GM18520 (cell line): ENCODE data around the gene MOB3B.

Experiments
- ATAC-seq: cut with Tn5 transposase; IDR thresholded peaks from one replicate; pipeline ENCODE4 v1.9.1; 2021; ENCODE audit not compliant: unreplicated experiment

MOB3B gene

DNA sequence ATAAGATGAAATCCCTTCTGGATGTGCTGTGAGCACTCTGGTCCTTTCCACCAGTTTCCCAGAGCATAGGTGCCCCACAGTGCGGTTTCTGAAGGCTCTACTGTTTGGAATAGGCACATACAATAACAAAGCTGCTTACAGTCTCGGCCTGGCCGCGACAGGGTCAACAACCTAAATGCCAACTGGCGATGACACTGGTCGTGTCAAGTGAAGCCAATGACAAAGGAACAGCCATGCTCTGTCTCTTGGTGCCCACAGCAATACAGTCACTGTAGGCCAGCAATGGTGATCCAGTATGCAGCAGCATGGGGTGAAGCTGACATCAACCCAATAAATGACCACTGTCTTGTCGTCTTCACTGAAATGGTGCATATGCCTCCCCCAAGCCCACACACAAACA lies 184.8 kb downstream of the MOB3B start:
- no peak for ATAC-seq

DNA sequence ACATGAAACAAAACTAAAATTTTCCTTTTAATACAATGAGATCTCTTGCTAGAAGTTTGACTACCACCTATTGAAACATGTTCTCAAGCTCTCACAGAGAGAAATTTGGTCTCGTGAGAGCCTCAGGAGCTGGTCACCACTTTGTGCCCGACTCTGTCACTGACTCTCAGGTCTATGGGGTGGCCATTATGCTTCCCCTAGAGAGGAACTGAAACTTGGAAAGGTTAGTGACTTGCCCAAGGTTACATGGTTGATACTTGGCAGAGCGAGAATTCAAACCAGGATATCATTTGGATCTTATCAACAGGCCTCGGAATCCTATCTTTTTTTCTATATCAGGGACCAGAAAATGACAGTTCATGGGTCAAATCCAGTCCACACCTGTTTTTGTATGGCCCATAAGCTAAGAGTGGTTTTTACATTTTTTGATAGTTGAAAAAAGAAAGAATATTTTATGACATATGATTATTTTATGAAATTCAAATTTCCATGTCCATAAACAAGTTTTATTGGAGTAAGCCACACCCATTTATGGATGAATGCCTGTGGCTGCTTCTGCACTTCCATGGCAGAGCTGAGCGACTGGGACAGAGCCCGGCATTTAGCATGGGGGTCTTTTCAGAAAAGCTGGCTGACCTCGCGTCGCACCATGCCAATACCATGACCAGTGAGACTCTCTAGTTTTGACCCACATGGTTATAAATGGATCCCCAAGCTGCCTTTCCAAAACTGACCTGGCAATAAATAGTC lies 187.9 kb downstream of the MOB3B start:
- ATAC-seq: no peak

- no peak for ATAC-seq
These were observed 188.6 kb downstream of the MOB3B start for GRCh38 chr9:27340961-27341511.

GRCh38 chr9:27340285-27340674 lies 189.3 kb downstream of the MOB3B start:
- no peak for ATAC-seq

DNA sequence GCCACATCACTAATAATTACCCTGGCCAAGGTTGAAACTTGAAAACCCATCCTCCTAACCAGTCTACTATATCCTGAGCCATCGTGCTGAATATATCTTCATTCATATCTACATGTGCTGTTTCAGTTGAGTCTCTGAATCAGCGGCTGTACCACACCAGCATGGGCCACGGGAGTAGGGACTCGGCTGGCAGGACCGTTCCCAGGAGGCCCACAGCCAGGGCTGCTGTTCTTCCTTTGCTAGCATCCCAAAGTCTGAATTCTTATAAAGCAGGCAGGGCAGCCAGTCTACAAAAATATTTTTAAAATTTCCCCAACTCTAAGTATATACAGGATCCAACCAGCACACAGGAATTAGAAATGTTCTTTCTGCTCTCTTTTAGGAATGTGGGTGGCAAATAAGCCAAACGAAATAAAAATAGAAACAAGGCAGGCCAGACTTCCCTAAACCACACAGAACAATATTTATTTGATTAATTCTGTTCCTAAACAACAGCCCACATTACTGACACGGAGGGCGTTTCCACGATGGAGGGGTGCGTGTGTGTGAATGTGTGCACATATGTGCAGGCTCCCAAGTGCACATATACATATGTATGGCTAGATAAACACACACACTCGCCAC lies 189.8 kb downstream of the MOB3B start:
- ATAC-seq: no peak

GRCh38 chr9:27338527-27338903 lies 191.1 kb downstream of the MOB3B start:
- ATAC-seq: no peak

DNA sequence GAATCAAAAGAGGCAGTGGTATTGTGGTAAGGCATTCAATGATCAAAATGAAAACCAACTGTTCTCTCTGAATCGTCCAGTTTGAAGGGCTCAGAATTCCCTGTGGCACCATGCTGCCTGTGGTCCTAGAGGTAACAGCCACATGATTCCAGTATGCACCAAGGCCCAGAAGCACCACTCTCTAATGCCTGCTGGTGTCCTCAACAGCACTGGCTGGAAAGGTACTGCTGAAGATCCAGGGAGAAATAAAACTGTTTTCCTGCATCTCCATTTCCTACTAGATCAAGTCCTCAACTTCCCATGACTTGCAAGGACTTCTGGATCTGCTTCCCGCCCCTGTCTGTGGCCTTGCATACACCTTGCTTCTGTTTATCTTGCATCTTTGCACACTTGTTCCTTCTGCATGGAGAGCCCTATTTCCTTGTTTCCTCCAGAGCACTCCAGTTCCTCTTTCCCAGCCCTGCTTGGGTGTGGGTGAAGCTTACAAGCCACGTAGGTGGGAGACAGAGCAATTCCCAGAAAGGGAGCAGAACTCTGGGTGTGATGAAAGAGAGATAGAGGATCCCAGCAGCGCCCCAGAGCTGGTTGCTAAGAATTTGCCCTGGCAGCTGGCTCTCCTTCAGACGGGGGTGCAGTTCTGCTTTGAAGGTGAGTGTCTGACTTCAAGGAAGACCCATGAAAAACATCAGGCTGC lies 191.6 kb downstream of the MOB3B start:
- ATAC-seq: no peak

- no peak for ATAC-seq
These were observed 192.4 kb downstream of the MOB3B start for GRCh38 chr9:27337236-27337635.

GRCh38 chr9:27336829-27337228 lies 192.8 kb downstream of the MOB3B start:
- no peak for ATAC-seq

DNA sequence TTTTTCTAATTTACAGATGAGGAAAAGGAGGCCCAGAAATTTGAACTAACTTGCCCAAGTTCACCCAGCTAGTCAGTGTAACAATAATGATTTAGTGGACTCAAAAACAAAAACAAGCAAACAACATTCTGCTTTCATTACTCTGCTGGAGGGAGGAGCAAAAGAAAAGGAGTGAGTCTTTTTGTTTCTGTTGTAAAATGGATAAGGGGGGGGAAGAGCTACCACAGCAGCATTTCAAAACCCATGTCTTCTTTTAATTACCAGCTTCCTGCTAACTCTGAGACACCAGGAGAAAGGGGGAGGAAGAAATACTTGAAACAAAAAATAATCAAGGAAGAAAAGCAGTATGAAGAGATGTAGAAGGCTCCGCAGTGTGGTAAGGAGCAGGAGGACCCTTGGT lies 193.5 kb downstream of the MOB3B start:
- no peak for ATAC-seq

DNA sequence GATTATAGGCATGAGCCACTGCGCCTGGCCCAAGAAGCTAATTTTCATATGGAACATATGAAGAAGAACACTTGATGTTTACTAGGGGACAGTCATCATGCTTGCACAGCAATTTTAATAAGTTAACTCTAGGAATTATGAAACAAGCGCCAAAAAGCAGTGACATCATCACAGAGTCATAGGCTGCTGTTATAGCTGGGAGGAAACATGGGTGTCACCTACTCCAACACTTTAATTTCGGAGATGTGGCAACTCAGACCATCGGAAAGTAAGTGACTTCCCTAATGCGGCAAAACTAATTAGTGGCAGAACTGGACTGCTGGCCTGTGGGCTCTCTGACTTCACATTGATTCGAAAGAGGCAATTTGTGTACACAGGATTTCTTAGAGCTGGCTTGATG lies 194.5 kb downstream of the MOB3B start:
- ATAC-seq: no peak

GRCh38 chr9:27333241-27334052 lies 196.2 kb downstream of the MOB3B start:
- peak; percentile 64 for ATAC-seq

DNA sequence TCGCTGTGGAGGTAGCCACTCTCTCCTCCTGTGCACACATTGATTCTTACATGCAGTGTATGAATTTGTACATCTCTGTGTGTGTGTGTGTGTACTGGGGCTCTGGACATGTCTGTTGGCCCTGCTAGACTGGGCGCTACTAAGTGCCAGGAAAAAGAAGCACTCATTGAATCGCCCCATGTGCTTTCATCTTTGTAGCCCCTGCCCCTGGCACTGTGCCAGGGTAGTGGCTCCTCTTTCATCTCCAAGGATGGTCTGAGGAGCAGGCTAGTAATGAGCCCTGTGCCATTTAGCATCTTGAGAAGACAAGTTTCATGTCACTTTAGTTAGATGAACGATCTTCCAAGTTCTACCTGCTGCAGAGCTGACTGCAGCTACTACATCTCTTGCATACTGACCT lies 198.2 kb downstream of the MOB3B start:
- no peak for ATAC-seq

GRCh38 chr9:27329291-27329690 lies 200.3 kb downstream of the MOB3B start:
- no peak for ATAC-seq

GRCh38 chr9:27328483-27328882 lies 201.1 kb downstream of the MOB3B start:
- no peak for ATAC-seq

DNA sequence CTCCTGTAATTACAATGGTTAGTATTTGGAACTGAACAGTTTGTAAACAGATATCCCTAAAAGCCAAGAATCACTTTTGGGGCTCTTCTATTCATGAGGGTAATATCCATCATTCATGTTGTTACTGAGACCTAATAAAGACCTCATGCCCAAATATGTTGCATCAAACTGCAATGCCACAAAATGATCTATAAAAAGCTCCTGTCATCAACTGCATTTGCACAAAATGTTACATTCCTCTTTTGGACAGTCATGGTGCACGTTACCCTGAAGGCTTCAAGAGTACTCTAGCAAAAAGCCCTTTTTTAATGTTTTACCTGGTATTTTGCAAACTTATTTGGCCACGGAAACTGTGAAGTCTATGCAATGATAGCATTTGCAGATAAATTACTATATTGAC lies 218.4 kb downstream of the MOB3B start:
- no peak for ATAC-seq

- ATAC-seq: no peak
These were observed 219.0 kb downstream of the MOB3B start for GRCh38 chr9:27310582-27310981.

- ATAC-seq: no peak
These were observed 220.8 kb downstream of the MOB3B start for GRCh38 chr9:27308691-27309390.

DNA sequence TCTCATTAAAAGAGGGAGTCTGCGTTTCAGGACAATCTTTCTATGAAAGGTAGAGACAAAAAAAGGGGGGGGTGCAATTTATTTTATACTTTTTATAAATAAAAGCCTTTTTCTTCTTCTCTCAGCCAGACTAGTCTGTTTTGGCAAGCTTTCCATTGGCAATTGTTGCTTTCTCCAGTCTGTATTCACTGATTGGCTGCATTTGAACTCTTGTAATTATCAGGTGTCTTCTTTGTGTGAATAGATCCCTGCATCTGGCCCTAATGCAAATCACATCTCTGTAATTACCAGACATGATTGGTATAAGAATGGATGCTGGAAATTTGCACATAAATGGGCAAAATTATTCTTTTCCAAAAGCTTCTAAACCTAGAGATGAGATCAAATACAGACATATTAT lies 225.1 kb downstream of the MOB3B start:
- ATAC-seq: no peak

- ATAC-seq: no peak
These were observed 226.4 kb downstream of the MOB3B start for GRCh38 chr9:27303219-27303618.

- ATAC-seq: no peak
These were observed 232.6 kb downstream of the MOB3B start, which contains the start of gene EQTN for GRCh38 chr9:27297050-27297449. TSS of gene EQTN (minus strand) at chr9:27297150. CDS start at chr9:27297055, 95 bp downstream.
